ENCODE measurements around the gene MOCS2. TPM values are rescaled to one million over a fixed set of nuclear protein-coding genes. Genes with fewer than 3 reads are reported as not detected.

Gene MOCS2
- total and polyA plus RNA-seq, 9 of the 15 experiments (the other 6 are each of a cell fraction or from before 2014, with no cell fraction given) = 33.0 to 74.5 (median 48.4) TPM

GRCh38 chr5:53118879-53119278 lies 9.3 kb upstream of the MOCS2 start (continued):
- TF ChIP-seq ZNF644 (tag; IDR thresholded peaks at IDR 0.05; ENCODE audit: low read depth) (peak; percentile 42; the same call in 1 of the 2 replicates), PBX2 (CRISPR knock-in tag; IDR thresholded peaks at IDR 0.05; ENCODE audit: low read depth) (no peak), PBX2 (tag; conservative IDR thresholded peaks at IDR 0.05; ENCODE audit: low read depth) (peak; percentile 47; the same call in 1 of the 2 replicates), GATAD2A (IDR thresholded peaks at IDR 0.05) (peak; percentile 12; the same call in 1 of the 2 replicates), EP400 (IDR thresholded peaks at IDR 0.05) (no peak), BRF2 (IDR thresholded peaks at IDR 0.05; ENCODE audit: borderline replicate concordance, insufficient read depth, insufficient read length) (no peak), MYC (IDR thresholded peaks at IDR 0.05; ENCODE audit: low read depth, low read length) (no peak), MYC (CRISPR knock-in tag; IDR thresholded peaks at IDR 0.05; ENCODE audit: borderline replicate concordance, low read depth) (no peak), MITF (IDR thresholded peaks at IDR 0.05) (no peak), KAT2B (IDR thresholded peaks at IDR 0.05; ENCODE audit: low read depth, low read length) (no peak), NFIC (IDR thresholded peaks at IDR 0.05) (peak; percentile 26), MNT (conservative IDR thresholded peaks at IDR 0.05) (0 out of 4 replicates have a peak, but pooled peaks of 1 of the 2 experiments have one; percentile 25), NCOR1 (IDR thresholded peaks at IDR 0.05) (peak; percentile 63), HNRNPLL (IDR thresholded peaks at IDR 0.05; ENCODE audit: low read depth, low read length, poor library complexity, severe bottlenecking) (peak; percentile 74), GATAD2B (IDR thresholded peaks at IDR 0.05; ENCODE audit: borderline replicate concordance) (peak; percentile 15; the same call in 1 of the 2 replicates), NR4A1 (CRISPR knock-in tag; IDR thresholded peaks at IDR 0.05) (no peak), NR4A1 (tag; IDR thresholded peaks at IDR 0.05) (peak; percentile 51; the same call in 1 of the 2 replicates), LEF1 (IDR thresholded peaks at IDR 0.05) (peak; percentile 77), NR2C1 (IDR thresholded peaks at IDR 0.05) (peak; percentile 87), NR2C1 (tag; IDR thresholded peaks at IDR 0.05) (peak; percentile 86), KDM1A (IDR thresholded peaks at IDR 0.05) (peak; percentile 40 to 57; a peak in 2 of 4 replicates)

Data from K562 (cell line).